Esophagus squamous epithelium (tissue), 4 donors: ENCODE data around the gene ZNF599.

Source experiments
- CTCF ChIP-seq, 6 experiments: fragments of 450-650 bp in 4 of 6; fragments of 200-600 bp in 2 of 6; sonication (generic) in 2 of 6; IDR thresholded peaks; one replicate each; pipeline ENCODE4 v1.5.1; 2016 to 2019; ENCODE audit warnings: antibody characterized with exemption in 6 of 6, mild to moderate bottlenecking in 4 of 6, moderate library complexity in 4 of 6
- POLR2A ChIP-seq, 4 donors: fragments of 450-650 bp; IDR thresholded peaks; one replicate each; pipeline ENCODE4 v1.6.1; 2017; ENCODE audit warnings: antibody characterized with exemption in 4 of 4, mild to moderate bottlenecking in 4 of 4, moderate library complexity in 3 of 4

DNA sequence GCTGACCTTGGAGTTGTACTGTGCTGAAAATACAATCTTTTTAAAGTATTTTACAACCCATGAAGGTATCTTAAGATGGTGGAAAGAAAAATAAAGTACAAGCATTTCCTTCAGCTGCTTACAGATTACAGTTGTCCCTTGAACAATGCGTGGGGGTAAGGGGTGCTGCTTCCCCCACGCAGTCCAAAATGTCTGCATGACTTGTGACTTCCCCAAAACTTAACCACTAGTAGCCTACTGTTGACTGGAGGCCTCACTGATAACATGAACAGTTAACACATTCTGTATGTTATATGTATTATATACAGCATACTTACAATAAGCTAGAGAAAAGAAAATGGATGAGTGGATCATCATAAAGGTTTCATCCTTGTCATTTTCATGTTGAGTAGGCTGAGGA, 45.3 kb upstream of the ZNF599 start:
- TF ChIP-seq CTCF (IDR thresholded peaks at IDR 0.05), result no peak
- no peak for TF ChIP-seq POLR2A (IDR thresholded peaks at IDR 0.05)
